Stomach (tissue), 4 donors: ENCODE data around the gene SF3A1.

Source experiments
- CTCF ChIP-seq, 7 experiments: fragments of 450-650 bp in 4 of 7; fragments of 200-600 bp in 3 of 7; sonication (generic) in 3 of 7; IDR thresholded peaks; one replicate each; pipeline ENCODE4 v1.5.1; 2016 to 2019; ENCODE audit warnings: antibody characterized with exemption in 7 of 7, control low read depth in 2 of 7, mild to moderate bottlenecking in 1 of 7
- POLR2A ChIP-seq, 4 donors: fragments of 450-650 bp; IDR thresholded peaks; one replicate each; pipeline ENCODE4 v1.6.1; 2016; ENCODE audit warnings: antibody characterized with exemption in 4 of 4, control low read depth in 2 of 4, mild to moderate bottlenecking in 1 of 4, moderate library complexity in 1 of 4

- TF ChIP-seq POLR2A (IDR thresholded peaks at IDR 0.05): no peak
- TF ChIP-seq CTCF (IDR thresholded peaks at IDR 0.05): no peak
Observed at GRCh38 chr22:30396871-30397655, 40.4 kb upstream of the SF3A1 start, which contains the start of gene SEC14L2.
